Right lobe of liver (tissue), 6 donors: ENCODE results near the gene KLHL22. TPM values are rescaled to one million over a fixed set of nuclear protein-coding genes. Genes with fewer than 3 reads are reported as not detected.

Experiments
- ATAC-seq, 4 donors: fragments of 200-7000 bp; cut with Tn5 transposase; one replicate each; pipeline ENCODE4 v1.9.1; 2020; ENCODE audit warnings: mild to moderate bottlenecking in 4 of 4, moderate library complexity in 4 of 4
- DNase-seq, 3 donors: peaks; one replicate each; pipeline ENCODE4 v3.0.0-alpha.2; 2020
- H3K27ac ChIP-seq, 3 donors: fragments of 200-600 bp; one replicate each; pipeline ENCODE4 v1.8.0; 2022
- H3K27me3 ChIP-seq, 2 donors: fragments of 200-600 bp; one replicate each; pipeline ENCODE4 v1.8.0; 2022
- H3K36me3 ChIP-seq, 4 donors: fragments of 200-600 bp; sonication (generic) in 1 of 4; one replicate each; pipeline versions ENCODE4 v1.5.1 to v1.8.0; 2017 to 2022; ENCODE audit warnings: control low read depth in 1 of 4
- H3K4me1 ChIP-seq, 4 donors: fragments of 200-600 bp; sonication (generic) in 1 of 4; one replicate each; pipeline versions ENCODE4 v1.5.1 to v1.8.0; 2017 to 2022; ENCODE audit warnings: control low read depth in 1 of 4
- H3K4me3 ChIP-seq, 3 donors: fragments of 200-600 bp; one replicate each; pipeline ENCODE4 v1.8.0; 2022
- H3K9me3 ChIP-seq, 4 donors: fragments of 200-600 bp; sonication (generic) in 1 of 4; one replicate each; pipeline versions ENCODE4 v1.5.1 to v1.8.0; 2017 to 2022; ENCODE audit warnings: control low read depth in 1 of 4
- POLR2A ChIP-seq: fragments of 450-650 bp; IDR thresholded peaks from one replicate; pipeline ENCODE4 v1.6.1; 2017; ENCODE audit warnings: antibody characterized with exemption, mild to moderate bottlenecking
- WGBS: methylation state at CpG from one replicate; pipeline ENCODE4 v1.1.6; 2018; ENCODE audit warnings: low coverage, low lambda C conversion rate; ENCODE audit not compliant: insufficient coverage; ENCODE audit errors: missing lambda C conversion rate; 5-methylcytosine and 5-hydroxymethylcytosine counted together
- intact Hi-C, 2 donors: fragments of 100-400 bp; cut with DNase I; formaldehyde crosslinking; loops; one replicate each; pipeline versions ENCODE4 v1.11.2 to v1.14.1; 2022
- total RNA-seq, 6 experiments: library from RNA; depleted of rRNA in 2 of 6; stranded (reverse); fragments of >200 nt in 2 of 6; fragmentation: NEBNext Ultra II Directional in 3 of 6; extraction: Animal tissue kit (Norgen Biotek cat#: 25700) in 3 of 6; gene quantifications; one replicate each; pipeline versions ENCODE4 v1.1.0 to v1.2.4, GENCODE V29; 2016 to 2023
- TF ChIP-seq, protein P1 (sequence below), 4 donors: fragments of 200-600 bp in 3 of 4; fragments of 450-650 bp in 1 of 4; IDR thresholded peaks; one replicate each; pipeline versions ENCODE4 v1.5.1 to v1.8.0; 2016 to 2022; ENCODE audit warnings: antibody characterized with exemption in 4 of 4, mild to moderate bottlenecking in 2 of 4
- donor health status: DM: no; HTN: yes; CAD: no.
- donor health status: DM: no; HTN: no; CAD: no.
- donor health status: DM: no; HTN: no; CAD: no.
- donor health status: DM: no; HTN: yes; CAD: no.
- donor health status: DM: no; HTN: yes; CAD: no.

The KLHL22 gene
- total RNA-seq, 6 experiments from 2014 or later: 9.0 to 14.2 (median 10.2) TPM

DNA sequence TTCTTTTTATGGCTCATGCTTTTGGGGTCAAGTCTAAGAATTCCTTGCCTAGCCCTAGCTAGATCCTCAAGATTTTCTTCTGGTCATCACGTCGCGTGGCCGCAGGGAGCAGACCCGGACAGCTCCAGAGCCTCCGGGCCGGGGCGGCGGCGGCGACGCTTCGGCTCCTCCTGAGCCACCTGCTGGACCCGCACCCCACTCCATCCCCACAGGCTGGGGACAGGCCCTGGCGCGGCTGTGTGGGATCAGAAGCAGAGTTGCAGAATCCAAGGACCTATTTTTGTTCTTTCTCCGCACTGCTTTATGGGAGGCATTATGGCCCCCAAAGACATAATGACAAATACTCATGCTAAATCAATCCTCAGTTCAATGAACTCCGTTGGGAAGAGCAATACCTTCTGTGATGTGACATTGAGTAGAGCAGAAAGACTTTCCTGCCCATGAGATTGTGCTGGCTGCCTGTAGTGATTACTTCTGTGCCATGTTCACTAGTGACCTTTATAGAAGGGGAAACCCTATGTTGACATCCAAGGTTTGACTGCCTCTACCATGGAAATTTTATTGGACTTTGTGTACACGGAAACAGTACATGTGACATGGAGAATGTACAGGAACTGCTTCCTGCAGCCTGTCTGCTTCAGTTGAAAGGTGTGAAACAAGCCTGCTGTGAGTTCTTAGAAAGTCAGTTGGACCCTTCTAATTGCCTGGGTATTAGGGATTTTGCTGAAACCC is 45.6 kb downstream of the KLHL22 start:
- WGBS: 91% methylated on average over 9 of the region's 19 CpGs
- H3K36me3 ChIP-seq: no peaks in the 10 kb centered on the region

DNA sequence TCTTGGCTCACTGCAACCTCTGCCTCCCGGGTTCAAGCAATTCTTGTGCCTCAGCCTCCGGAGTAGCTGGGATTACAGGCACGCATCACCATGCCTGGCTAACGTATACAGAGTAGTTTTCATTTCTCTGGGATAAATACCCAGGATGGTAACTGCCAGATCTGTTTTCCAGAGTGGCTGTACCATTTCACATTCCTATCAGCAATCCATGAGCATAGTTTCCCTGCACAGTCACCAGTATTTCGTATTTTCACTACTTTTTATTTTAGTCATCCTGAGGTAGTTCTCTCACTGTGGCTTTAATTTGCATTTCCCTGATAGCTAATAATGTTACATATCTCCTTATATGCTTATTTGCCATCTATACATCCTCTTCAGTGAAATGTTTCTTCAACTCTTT is 47.0 kb downstream of the KLHL22 start:
- Histone ChIP-seq H3K9me3 (no peaks in the 10 kb centered on the region), H3K4me1 (no peaks in the 10 kb centered on the region), H3K4me3 (no peak overlapping the region), H3K27ac (no peak overlapping the region), H3K36me3 (no peaks in the 10 kb centered on the region), H3K27me3 (no peaks in the 10 kb centered on the region)
- intact Hi-C loops: no loop called here
- ATAC-seq: no peak
- 92% methylated on average over 2 of the region's 5 CpGs for WGBS
- DNase-seq: no peak
- no peak for TF ChIP-seq POLR2A
- TF ChIP-seq, protein P1, sequence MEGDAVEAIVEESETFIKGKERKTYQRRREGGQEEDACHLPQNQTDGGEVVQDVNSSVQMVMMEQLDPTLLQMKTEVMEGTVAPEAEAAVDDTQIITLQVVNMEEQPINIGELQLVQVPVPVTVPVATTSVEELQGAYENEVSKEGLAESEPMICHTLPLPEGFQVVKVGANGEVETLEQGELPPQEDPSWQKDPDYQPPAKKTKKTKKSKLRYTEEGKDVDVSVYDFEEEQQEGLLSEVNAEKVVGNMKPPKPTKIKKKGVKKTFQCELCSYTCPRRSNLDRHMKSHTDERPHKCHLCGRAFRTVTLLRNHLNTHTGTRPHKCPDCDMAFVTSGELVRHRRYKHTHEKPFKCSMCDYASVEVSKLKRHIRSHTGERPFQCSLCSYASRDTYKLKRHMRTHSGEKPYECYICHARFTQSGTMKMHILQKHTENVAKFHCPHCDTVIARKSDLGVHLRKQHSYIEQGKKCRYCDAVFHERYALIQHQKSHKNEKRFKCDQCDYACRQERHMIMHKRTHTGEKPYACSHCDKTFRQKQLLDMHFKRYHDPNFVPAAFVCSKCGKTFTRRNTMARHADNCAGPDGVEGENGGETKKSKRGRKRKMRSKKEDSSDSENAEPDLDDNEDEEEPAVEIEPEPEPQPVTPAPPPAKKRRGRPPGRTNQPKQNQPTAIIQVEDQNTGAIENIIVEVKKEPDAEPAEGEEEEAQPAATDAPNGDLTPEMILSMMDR (IDR thresholded peaks at IDR 0.05): no peak

More for the DNA sequence above, 45.6 kb downstream of the KLHL22 start:
- no peaks in the 10 kb centered on the region for H3K9me3 ChIP-seq
- TF ChIP-seq, protein P1 (IDR thresholded peaks at IDR 0.05): no peak
- TF ChIP-seq POLR2A: no peak
- H3K4me1 ChIP-seq: no peaks in the 10 kb centered on the region
- intact Hi-C loops: no loop called here
- DNase-seq (peak in 1 of 3 donors; percentile 44), ATAC-seq (peak in 1 of 4 donors; percentile 40)
- H3K27me3 ChIP-seq: no peaks in the 10 kb centered on the region
- H3K4me3 ChIP-seq: no peak overlapping the region
- no peak overlapping the region for H3K27ac ChIP-seq

DNA sequence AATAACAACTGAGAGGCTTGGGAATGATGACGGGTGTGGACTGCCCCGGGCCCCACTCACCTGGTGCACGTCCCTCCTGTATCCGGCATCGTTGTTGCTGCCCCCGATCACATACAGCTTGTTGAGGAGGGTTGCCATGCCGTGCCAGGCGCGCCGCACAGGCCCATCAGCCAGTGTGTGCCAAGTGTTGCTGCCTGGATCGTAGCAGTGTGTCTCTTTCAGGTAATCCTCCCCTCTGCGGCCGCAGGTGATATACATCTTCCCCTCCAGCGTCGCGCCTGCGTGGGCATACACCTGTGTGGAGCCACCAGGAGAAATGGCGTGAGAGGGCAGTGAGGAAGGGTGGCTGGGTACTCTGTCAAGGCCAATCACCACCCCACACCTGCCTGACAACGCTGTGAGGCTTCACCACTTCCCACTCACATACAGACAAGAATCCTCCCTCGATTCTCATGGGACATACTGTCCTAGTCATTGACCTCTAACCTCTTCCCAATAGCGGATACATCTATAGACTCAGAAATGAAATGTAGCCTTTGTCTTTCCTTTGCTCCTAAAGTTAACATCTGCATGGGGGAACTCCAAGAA is 49.1 kb downstream of the KLHL22 start:
- no peaks in the 10 kb centered on the region for H3K4me1 ChIP-seq
- H3K27me3 ChIP-seq: no peaks in the 10 kb centered on the region
- TF ChIP-seq, protein P1 (IDR thresholded peaks at IDR 0.05): no peak
- TF ChIP-seq POLR2A: no peak
- DNase-seq (peak in 1 of 3 donors; percentile 23), ATAC-seq (no peak)
- no peak overlapping the region for H3K4me3 ChIP-seq
- intact Hi-C loops: no loop called here
- H3K27ac ChIP-seq: no peak overlapping the region
- H3K36me3 ChIP-seq: no peaks in the 10 kb centered on the region
- H3K9me3 ChIP-seq: no peaks in the 10 kb centered on the region
- WGBS: 97% methylated on average over 13 of the region's 21 CpGs

DNA sequence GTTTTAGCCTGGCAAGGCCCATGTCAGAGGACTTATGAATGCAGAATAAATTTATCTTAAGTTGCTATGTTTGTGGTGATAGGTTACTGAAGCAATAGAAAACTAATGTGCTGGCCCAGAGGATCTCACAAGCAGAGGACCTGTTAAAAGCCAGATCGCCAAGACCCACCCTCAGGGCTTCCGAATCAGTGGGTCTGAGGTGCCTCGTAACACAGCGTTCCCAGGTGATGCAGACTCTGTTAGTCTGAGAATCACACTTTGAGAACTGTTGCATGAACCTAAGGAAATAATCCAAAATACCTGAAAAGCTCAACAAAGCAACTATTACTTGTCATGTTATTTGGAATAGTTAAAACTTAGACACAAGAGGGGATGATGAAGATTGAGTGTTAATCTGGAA is 51.3 kb downstream of the KLHL22 start:
- intact Hi-C loops: no loop called here
- no peak for DNase-seq
- H3K36me3 ChIP-seq: no peaks in the 10 kb centered on the region
- 94% methylated on average over 2 of the region's 4 CpGs for WGBS
- ATAC-seq: no peak
- H3K4me3 ChIP-seq: no peak overlapping the region
- H3K4me1 ChIP-seq: no peaks in the 10 kb centered on the region
- no peaks in the 10 kb centered on the region for H3K27me3 ChIP-seq
- H3K9me3 ChIP-seq: no peaks in the 10 kb centered on the region
- H3K27ac ChIP-seq: no peak overlapping the region
- TF ChIP-seq POLR2A: no peak
- TF ChIP-seq, protein P1 (IDR thresholded peaks at IDR 0.05): no peak
